ENCODE data around the gene GPC3. TPM values are rescaled to one million over a fixed set of nuclear protein-coding genes. Genes with fewer than 3 reads are reported as not detected.

The GPC3 gene
- total RNA-seq, 1 experiment from 2014 or later, result 233 TPM

DNA sequence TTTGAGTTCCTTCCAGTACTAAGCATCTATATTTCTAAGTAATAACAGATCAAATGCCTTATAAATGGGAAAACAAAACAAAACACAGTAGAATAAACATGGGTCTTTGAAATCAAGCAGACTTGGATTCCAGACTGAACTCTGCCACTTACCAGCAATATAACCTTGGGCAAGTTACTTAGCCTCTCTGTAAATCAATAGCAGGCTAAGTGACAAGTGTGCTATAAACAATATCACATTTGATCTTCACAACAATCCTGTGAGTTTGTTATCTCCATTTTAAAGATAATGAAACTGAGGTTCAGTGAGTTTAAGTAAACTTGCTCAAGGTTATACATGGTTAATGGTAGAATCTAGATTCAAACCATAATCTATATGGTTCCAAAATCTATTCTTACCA lies 165.8 kb downstream of the GPC3 start:
- H3K27ac Mint-ChIP-seq (ENCODE audit: unreplicated experiment), result no peak overlapping the region

DNA sequence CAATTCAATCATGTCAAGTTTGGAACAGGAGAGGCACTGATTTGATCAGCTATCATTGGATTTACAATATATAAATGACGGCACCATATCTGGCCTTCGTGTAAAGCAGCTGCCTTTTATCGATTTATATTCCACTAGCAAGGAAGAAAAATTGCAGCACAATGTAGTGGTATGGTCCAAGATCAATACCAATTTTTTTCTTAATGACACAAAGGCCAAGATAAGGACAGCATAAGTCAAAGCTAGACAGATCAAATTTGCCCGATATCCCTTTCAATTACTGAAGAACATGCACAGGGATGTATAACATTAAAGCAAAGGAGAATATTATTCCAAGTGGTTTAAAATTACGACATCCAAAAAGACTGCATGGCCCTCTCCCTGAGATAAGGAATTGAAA lies 167.4 kb downstream of the GPC3 start:
- ChIA-PET CTCF (no interaction called here), POLR2A (no interaction called here)
- Mint-ChIP-seq H3K4me3 (ENCODE audit: unreplicated experiment) (no peak overlapping the region), H3K9me3 (ENCODE audit: unreplicated experiment) (no peaks in the 10 kb centered on the region), H3K27ac (ENCODE audit: unreplicated experiment) (no peak overlapping the region), H3K36me3 (ENCODE audit: insufficient read depth, unreplicated experiment) (no peaks in the 10 kb centered on the region), H3K4me1 (ENCODE audit: low read depth, unreplicated experiment) (no peaks in the 10 kb centered on the region), H3K27me3 (ENCODE audit: insufficient read depth, unreplicated experiment) (no peaks in the 10 kb centered on the region)
- no peak for DNase-seq
- Histone ChIP-seq H3K36me3 (ENCODE audit: control insufficient read depth, insufficient read depth, low read length) (no peaks in the 10 kb centered on the region), H3K27me3 (replicated peaks; ENCODE audit: control insufficient read depth, insufficient read depth, low read length) (no peaks in the 10 kb centered on the region), H3K9me3 (no peaks in the 10 kb centered on the region), H3K4me3 (ENCODE audit: low read depth, low read length) (no peak overlapping the region), H3K4me1 (no peaks in the 10 kb centered on the region)
- BruUV-seq (replicated peaks), result no TSS peak
- TF ChIP-seq, protein P1, sequence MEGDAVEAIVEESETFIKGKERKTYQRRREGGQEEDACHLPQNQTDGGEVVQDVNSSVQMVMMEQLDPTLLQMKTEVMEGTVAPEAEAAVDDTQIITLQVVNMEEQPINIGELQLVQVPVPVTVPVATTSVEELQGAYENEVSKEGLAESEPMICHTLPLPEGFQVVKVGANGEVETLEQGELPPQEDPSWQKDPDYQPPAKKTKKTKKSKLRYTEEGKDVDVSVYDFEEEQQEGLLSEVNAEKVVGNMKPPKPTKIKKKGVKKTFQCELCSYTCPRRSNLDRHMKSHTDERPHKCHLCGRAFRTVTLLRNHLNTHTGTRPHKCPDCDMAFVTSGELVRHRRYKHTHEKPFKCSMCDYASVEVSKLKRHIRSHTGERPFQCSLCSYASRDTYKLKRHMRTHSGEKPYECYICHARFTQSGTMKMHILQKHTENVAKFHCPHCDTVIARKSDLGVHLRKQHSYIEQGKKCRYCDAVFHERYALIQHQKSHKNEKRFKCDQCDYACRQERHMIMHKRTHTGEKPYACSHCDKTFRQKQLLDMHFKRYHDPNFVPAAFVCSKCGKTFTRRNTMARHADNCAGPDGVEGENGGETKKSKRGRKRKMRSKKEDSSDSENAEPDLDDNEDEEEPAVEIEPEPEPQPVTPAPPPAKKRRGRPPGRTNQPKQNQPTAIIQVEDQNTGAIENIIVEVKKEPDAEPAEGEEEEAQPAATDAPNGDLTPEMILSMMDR (IDR thresholded peaks at IDR 0.05; ENCODE audit: insufficient read depth in 1 of 2, low read depth in 1 of 2, low read length in 1 of 2, severe bottlenecking in 1 of 2, unreplicated experiment in 1 of 2), result no peak
- intact Hi-C loops (cut with micrococcal nuclease; ENCODE audit: unreplicated experiment), result no loop called here

More for the DNA sequence above, 165.8 kb downstream of the GPC3 start:
- BruUV-seq (replicated peaks), result no TSS peak
- TF ChIP-seq, protein P1 (IDR thresholded peaks at IDR 0.05; ENCODE audit: insufficient read depth in 1 of 2, low read depth in 1 of 2, low read length in 1 of 2, severe bottlenecking in 1 of 2, unreplicated experiment in 1 of 2), result no peak
- Histone ChIP-seq H3K4me1 (no peaks in the 10 kb centered on the region), H3K4me3 (ENCODE audit: low read depth, low read length) (no peak overlapping the region), H3K9me3 (no peaks in the 10 kb centered on the region), H3K36me3 (ENCODE audit: control insufficient read depth, insufficient read depth, low read length) (no peaks in the 10 kb centered on the region), H3K27me3 (replicated peaks; ENCODE audit: control insufficient read depth, insufficient read depth, low read length) (no peaks in the 10 kb centered on the region)
- no peaks in the 10 kb centered on the region for H3K4me1 Mint-ChIP-seq (ENCODE audit: low read depth, unreplicated experiment)
- ChIA-PET CTCF (no interaction called here), POLR2A (no interaction called here)
- no peak overlapping the region for H3K4me3 Mint-ChIP-seq (ENCODE audit: unreplicated experiment)
- intact Hi-C loops (cut with micrococcal nuclease; ENCODE audit: unreplicated experiment), result no loop called here
- H3K36me3 Mint-ChIP-seq (ENCODE audit: insufficient read depth, unreplicated experiment), result no peaks in the 10 kb centered on the region
- no peaks in the 10 kb centered on the region for H3K27me3 Mint-ChIP-seq (ENCODE audit: insufficient read depth, unreplicated experiment)
- no peaks in the 10 kb centered on the region for H3K9me3 Mint-ChIP-seq (ENCODE audit: unreplicated experiment)
- no peak for DNase-seq

DNA sequence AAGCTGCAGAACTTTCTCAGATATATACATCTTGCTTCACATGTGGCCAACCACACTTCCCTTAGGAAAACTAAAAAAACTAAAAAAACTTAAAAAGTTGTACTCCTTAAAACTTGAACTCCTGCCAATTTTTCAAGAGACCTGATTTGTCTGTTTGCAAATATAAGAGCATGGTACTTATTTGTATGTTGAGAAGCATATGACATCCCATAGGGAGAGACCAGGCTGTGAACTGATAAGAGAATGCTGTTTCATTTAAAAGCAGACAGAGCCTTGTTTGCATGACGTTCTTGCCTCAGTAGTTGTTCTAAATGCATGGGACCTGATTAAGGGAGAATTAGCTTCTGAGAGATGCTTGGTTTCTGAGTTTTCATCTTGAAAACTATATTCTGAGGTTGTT lies 169.9 kb downstream of the GPC3 start:
- no peaks in the 10 kb centered on the region for H3K27me3 Mint-ChIP-seq (ENCODE audit: insufficient read depth, unreplicated experiment)
- DNase-seq, result no peak
- Histone ChIP-seq H3K4me3 (ENCODE audit: low read depth, low read length) (no peak overlapping the region), H3K4me1 (no peaks in the 10 kb centered on the region), H3K36me3 (ENCODE audit: control insufficient read depth, insufficient read depth, low read length) (no peaks in the 10 kb centered on the region), H3K27me3 (replicated peaks; ENCODE audit: control insufficient read depth, insufficient read depth, low read length) (no peaks in the 10 kb centered on the region), H3K9me3 (no peaks in the 10 kb centered on the region)
- BruUV-seq (replicated peaks), result no TSS peak
- H3K27ac Mint-ChIP-seq (ENCODE audit: unreplicated experiment), result no peak overlapping the region
- TF ChIP-seq, protein P1 (IDR thresholded peaks at IDR 0.05; ENCODE audit: insufficient read depth in 1 of 2, low read depth in 1 of 2, low read length in 1 of 2, severe bottlenecking in 1 of 2, unreplicated experiment in 1 of 2), result no peak
- ChIA-PET POLR2A (no interaction called here), CTCF (no interaction called here)
- no peaks in the 10 kb centered on the region for H3K4me1 Mint-ChIP-seq (ENCODE audit: low read depth, unreplicated experiment)
- no peak overlapping the region for H3K4me3 Mint-ChIP-seq (ENCODE audit: unreplicated experiment)
- no peaks in the 10 kb centered on the region for H3K36me3 Mint-ChIP-seq (ENCODE audit: insufficient read depth, unreplicated experiment)
- intact Hi-C loops (cut with micrococcal nuclease; ENCODE audit: unreplicated experiment), result no loop called here
- no peaks in the 10 kb centered on the region for H3K9me3 Mint-ChIP-seq (ENCODE audit: unreplicated experiment)
